NT2/D1 (cell line): Measurements from ENCODE around the gene COL9A1.

Experiments used
- SUZ12 ChIP-seq: IDR thresholded peaks from 2 replicates; pipeline ENCODE4 v1.6.1; 2011; ENCODE audit not compliant: insufficient read length, insufficient read depth; ENCODE audit errors: extremely low read depth
- YY1 ChIP-seq: IDR thresholded peaks from 2 replicates; pipeline ENCODE4 v1.6.1; 2011; ENCODE audit not compliant: insufficient read length, insufficient read depth
- ZNF274 ChIP-seq: IDR thresholded peaks from 2 replicates; pipeline ENCODE4 v1.6.1; 2011; ENCODE audit warnings: mild to moderate bottlenecking, low read depth, low read length

DNA sequence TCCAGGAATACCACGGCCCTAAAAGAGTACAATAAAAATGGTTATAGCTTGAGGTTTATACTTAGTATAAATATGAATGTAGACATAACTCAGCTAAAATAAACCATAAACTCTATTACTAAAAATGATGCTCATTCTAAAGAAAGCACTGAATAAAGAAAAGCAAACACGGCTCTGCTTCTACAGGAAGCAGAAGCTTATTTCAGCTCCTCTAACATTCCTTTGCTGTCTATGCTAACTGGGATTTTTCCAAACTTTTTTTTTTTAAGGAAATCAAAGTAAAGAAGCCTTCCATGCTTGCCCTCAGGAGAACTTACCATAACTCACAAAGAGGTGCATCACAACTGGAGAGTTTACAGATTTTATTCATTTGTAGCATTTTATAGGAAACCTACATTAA lies 30.8 kb downstream of the COL9A1 start:
- no peak for TF ChIP-seq ZNF274
- TF ChIP-seq YY1: no peak
- TF ChIP-seq SUZ12: no peak
